ENCODE data around the gene SAAL1.

The SAAL1 gene

GRCh38 chr11:18088366-18088765 lies 17.5 kb downstream of the SAAL1 start:
- no peak for DNase-seq (ENCODE audit: low read depth)

GRCh38 chr11:18081551-18081950 lies 24.3 kb downstream of the SAAL1 start:
- no peak for DNase-seq (ENCODE audit: low read depth)

GRCh38 chr11:18080451-18080850 lies 25.4 kb downstream of the SAAL1 start:
- no peak for DNase-seq (ENCODE audit: low read depth)

GRCh38 chr11:18078909-18079308 lies 27.0 kb downstream of the SAAL1 start:
- DNase-seq (ENCODE audit: low read depth) = no peak

- DNase-seq (ENCODE audit: low read depth) = no peak
Measured at GRCh38 chr11:18075444-18075843, 30.4 kb downstream of the SAAL1 start.

GRCh38 chr11:18071098-18071705 lies 34.7 kb downstream of the SAAL1 start:
- DNase-seq (ENCODE audit: low read depth) = no peak

GRCh38 chr11:18067372-18067771 lies 38.5 kb downstream of the SAAL1 start:
- DNase-seq (ENCODE audit: low read depth) = no peak

GRCh38 chr11:18066626-18067025 lies 39.3 kb downstream of the SAAL1 start:
- no peak for DNase-seq (ENCODE audit: low read depth)

GRCh38 chr11:18065572-18065971 lies 40.3 kb downstream of the SAAL1 start:
- DNase-seq (ENCODE audit: low read depth) = no peak

- DNase-seq (ENCODE audit: low read depth) = no peak
Measured at GRCh38 chr11:18064450-18065054, 41.3 kb downstream of the SAAL1 start.

- no peak for DNase-seq (ENCODE audit: low read depth)
Measured at GRCh38 chr11:18063862-18064434, 41.9 kb downstream of the SAAL1 start.

GRCh38 chr11:18063125-18063524 lies 42.8 kb downstream of the SAAL1 start:
- no peak for DNase-seq (ENCODE audit: low read depth)

GRCh38 chr11:18061351-18061750 lies 44.5 kb downstream of the SAAL1 start:
- DNase-seq (ENCODE audit: low read depth) = no peak

GRCh38 chr11:18056561-18057181 lies 49.2 kb downstream of the SAAL1 start:
- DNase-seq (ENCODE audit: low read depth) = no peak

- no peak for DNase-seq (ENCODE audit: low read depth)
Measured at GRCh38 chr11:18054511-18055103, 51.3 kb downstream of the SAAL1 start.

GRCh38 chr11:18050848-18051247 lies 55.0 kb downstream of the SAAL1 start:
- no peak for DNase-seq (ENCODE audit: low read depth)

GRCh38 chr11:18046116-18046777 lies 59.6 kb downstream of the SAAL1 start, which contains the start of gene TPH1:
TSS of gene TPH1 (minus strand) at chr11:18046269. CDS start at chr11:18040762, 5,507 bp downstream.
- no peak for DNase-seq (ENCODE audit: low read depth)

GRCh38 chr11:18036456-18036855 lies 69.4 kb downstream of the SAAL1 start:
- DNase-seq (ENCODE audit: low read depth) = no peak
